ENCODE measurements around the gene EVL.

EVL gene

DNA sequence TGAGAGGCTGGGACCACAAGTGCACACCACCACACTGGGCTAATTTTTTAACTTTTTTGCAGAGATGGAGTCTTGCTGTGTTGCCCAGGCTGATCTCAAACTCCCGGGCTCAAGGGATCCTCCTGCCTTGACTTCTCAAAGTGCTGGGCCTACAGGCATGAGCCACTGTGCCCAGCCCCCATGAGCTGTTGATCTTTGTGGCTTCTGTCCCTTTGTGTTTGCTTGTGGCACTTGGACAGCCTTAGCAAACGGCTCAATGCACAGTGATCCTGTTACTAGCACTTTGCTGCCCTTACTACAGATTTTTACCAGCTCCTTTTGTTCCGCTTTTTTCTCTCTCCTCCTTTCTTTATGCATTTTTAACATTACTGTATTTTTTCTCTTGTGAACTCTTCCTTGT, 25.3 kb upstream of the EVL start:
- no peak for DNase-seq

- no peak for DNase-seq
Measured at GRCh38 chr14:100041271-100041670, 24.0 kb upstream of the EVL start.

DNA sequence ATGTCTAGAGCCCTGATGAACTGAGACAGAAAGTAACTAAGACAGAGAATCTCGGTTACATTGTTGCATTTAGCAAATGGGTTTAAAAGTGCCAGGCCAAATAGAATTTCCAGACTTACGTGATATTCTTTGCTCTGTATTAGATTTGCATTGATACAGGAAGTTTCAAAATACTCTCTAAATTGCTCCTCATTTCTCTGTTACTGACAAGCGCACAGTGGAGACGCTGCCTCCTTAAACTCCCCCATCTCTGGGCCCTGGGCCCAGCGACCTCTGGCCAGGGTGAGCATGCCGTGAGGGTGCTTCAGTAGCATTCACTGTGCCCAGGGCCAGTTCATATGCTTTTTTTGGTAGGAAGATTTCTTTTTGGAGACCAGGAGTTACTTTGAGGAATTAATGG, 22.9 kb upstream of the EVL start:
- no peak for DNase-seq

- DNase-seq = no peak
Measured at GRCh38 chr14:100045642-100046344, 19.4 kb upstream of the EVL start.

GRCh38 chr14:100047600-100047999, 17.6 kb upstream of the EVL start:
- DNase-seq = no peak

DNA sequence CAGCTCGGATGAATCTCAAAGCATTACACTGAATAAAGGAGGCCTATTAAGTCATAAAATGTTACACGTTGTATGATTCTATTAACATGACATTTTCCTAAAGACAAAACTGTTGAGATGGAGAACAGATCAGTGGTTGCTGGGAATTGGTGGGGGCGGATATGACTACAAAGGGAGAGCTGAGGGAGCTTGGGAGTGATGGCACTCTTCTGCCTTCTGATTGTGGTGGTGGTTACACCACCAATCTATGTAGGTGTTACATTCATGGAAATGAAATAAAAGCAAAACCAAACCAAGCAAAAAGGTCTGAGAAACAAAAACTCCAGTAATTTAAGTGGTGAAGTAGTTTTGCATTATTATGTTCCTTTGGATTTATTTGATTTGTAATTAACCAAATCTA, 16.4 kb upstream of the EVL start:
- DNase-seq = peak in 2 of 5 experiments; percentile 42 to 47

GRCh38 chr14:100049220-100049619, 16.0 kb upstream of the EVL start:
- no peak for DNase-seq

DNA sequence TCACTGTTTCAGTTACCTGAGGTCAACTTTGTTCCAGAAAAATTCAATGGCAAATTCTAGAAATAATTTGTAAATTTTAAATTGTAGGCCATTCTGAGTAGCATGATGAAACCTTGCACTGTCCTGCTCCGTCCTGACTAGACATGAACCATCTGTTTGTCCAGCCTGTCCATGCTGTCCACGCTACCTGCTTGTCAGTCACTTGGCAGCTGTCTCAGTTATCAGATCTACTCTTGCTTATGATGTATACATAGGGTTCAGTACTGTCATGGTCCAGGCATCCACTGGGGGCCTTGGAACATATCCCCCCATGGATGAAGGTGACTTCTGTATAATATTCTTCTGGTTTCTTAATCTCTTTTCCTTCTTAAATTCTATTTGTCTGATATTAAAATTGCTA, 14.1 kb upstream of the EVL start:
- DNase-seq = no peak

GRCh38 chr14:100051543-100051942, 13.7 kb upstream of the EVL start:
- no peak for DNase-seq

DNA sequence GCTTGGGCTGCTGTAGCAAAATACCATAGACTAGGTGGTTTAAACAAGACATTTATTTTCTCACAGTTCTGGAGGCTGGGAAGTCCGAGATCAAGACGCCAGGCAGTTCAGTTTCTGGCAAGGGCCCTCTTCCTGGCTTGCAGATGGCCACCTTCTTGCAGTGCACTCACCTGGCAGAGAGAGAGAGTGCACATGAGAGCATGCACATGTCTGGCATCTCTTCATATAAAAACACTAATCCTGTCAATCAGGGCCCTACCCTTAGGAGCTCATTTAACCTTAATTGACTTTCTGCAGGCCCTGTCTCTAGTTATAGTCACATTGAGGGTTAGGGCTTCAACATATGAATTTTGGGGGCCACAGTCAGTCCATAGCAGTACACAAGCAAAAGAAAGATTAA, 12.4 kb upstream of the EVL start:
- DNase-seq = no peak

DNA sequence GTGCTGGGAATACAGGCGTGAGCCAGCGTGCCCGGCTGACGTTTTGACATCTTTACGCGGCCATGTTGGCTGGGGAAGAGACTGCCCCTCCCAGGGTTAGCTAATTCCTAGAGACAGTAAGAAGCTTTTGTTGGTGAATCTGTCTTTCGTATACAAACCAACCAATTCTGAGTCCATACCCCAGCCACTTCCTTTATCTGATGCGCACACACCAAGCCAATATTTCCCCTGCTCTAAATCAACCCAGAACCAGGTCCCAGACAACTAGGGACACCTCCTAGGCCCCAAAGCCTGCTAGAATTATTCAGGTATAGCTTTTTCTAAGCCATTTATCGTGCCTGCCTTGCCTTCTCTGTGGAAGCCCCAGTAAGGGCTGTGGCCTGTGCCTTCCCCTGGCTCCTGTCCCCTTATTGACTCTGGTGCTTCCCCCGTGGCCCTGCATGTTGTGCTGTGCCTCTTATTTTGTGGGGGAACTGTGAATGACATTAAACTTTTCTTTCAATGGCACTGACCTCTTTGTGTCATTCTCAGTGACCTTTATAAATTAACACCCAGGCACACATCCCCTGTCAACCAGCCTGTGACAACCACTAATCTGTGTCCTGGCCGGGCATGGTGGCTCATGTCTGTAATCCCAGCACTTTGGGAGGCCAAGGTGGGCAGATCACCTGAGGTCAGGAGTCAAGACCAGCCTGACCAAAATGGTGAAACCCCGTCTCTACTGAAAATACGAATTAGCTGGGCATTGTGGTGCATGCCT, 10.7 kb upstream of the EVL start:
- no peak for DNase-seq

DNA sequence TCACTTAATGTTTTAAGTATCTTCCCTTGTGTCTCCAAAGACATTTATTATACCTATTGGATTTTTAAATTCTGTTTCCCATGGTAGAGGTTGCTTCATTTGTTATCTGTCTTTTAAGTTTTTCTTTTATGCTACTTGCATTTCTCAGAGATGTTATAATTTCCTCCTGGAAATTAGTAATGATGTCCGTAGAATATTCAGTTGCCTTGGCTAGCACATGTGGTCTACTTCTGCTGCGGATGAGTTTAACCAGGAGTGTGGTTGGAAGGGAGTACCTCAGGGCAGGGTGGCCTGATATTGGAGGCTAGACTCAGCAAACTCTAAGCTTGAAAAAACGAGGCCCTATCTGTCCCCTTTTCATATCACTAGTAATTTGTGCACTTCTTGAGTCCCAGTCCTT, 8.8 kb upstream of the EVL start:
- no peak for DNase-seq

- DNase-seq = peak in 2 of 5 experiments; percentile 46 to 66
Measured at GRCh38 chr14:100056964-100057795, 8.0 kb upstream of the EVL start.

GRCh38 chr14:100058777-100059437, 6.3 kb upstream of the EVL start:
- peak in 1 of 5 experiments; percentile 67 for DNase-seq

GRCh38 chr14:100059438-100059781, 5.8 kb upstream of the EVL start:
- DNase-seq = no peak

DNA sequence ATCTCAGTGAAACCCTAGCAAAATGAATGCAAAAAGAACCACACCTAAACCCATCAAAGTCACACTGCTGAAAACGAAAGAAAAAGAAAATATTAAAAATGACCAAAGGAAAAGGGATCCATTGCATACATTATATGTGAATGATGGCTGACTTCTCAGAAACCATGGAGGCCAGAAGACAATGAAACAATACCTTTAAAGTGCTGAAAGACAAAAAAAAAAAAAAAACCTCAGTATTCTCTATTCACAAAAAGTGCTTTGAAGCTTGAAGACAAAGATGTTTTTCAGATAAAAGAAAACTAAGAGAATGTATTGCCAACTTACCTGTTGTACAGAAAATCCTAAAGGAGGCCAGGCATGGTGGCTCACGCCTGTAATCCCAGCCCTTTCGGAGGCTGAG, 4.5 kb upstream of the EVL start:
- no peak for DNase-seq

- DNase-seq = peak in 1 of 5 experiments; percentile 76
Measured at GRCh38 chr14:100062590-100062989, 2.6 kb upstream of the EVL start.

DNA sequence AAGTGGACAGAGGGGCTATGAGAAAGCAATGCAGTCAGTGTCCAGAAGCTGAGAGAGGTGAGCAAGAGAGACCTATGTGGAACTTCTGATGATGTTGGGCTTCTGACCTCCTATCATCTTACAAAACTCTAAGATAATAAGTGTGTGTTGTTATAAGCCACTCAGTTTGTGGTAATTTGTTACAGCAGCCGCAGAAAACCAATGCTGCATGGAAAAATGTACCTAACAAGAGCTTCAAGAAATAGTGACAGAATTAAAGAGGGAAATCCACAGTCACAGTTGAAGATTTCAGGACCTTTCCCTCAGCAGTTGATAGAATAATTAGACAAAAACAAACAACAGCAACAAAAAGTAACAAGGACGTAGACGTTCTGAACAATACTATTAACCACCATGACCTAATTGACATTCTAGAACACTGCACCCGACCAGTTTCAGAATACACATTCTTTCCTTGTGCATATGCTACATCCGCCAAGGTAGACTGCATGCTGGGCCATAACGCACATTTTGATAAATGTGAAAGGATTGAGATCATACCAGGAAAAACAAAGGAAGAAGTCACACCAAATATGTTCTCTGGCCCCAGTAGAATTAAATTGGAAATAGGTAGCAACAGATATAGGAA, 1.8 kb upstream of the EVL start:
- peak in 1 of 5 experiments; percentile 85 for DNase-seq

DNA sequence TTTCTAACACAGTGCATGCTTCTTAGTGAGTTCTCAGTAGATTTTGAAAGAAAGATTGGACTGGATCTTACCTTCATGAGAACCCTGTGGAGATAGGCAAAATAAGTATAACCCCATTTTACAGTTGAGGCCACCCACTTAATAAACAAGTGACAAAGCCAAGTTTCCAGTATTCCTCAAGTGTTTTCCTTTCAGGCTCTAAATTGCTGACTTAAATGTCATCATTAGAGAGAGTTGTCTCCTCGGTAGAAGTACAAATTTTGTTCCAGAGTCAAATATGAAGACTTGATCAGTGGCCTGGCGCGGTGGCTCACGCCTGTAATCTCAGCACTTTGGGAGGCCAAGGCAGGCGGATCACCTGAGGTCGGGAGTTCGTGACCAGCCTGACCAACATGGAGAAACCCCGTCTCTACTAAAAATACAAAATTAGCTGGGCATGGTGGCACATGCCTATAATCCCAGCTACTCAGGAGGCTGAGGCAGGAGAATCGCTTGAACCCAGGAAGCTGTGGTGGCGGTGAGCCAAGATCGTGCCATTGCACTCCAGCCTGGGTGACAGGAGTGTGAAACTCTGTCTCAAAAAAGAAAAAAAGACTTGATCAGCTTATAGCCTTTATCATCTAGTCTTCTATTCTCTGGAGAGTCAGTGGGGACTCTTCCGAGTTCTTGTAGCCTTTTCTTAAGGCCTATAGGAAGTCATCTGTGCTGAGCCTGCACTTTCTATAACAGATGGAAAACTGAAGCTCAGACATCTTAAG, 708 bp upstream of the EVL start:
- DNase-seq = peak in 1 of 5 experiments; percentile 72

DNA sequence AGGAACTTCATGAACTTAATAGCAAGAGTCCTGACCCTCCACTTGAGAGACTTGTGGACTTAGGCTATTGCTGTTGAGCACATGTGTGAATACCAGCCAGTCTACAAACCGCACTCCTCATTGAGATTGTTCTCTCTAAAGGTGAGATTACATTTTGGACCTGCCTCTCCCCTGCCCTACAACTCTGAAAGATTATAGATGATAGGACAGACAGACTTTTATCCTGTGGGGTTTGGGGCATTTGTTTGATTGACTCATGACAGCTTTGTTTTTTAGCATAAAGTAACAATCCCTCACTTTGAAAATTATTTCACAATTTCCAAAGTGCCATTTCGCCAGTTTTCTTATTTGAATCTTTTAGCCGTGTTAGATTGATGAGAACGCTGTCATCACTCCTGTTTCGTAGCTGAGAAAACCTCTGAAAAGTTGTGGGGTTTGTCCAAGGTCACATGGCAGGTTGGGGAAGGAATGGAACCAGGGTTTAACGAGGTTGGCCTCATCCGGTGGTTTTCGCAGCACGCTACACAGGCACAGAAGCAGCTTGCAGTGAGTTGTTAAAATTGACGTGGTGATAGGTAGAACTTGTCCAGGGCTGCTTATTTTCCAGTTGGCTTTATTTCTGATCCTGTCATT, 836 bp downstream of the EVL start:
- peak; percentile 32 to 98 (median 69) for DNase-seq

DNA sequence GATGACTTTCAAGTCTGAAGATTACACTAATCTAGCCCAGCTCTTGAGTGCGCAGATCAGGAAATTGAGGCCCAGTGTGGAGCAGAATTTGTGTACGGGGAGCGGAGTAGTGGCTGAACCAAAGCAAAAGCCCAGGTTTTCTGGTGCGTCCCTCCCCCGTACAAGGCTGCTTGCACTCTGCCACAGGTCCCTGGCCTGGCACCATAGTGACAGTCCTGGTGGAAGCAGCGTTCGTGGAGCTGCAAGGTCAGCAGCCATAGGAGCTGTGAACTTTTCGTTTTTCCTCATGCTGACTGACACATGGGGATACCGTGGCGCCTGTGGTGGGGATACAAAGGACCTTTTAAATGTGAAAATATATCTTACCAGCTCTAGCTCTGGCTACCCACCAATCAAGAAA, 1.7 kb downstream of the EVL start:
- DNase-seq = peak in 1 of 5 experiments; percentile 68
